GM23338 (cell line): ENCODE results near the gene CEP131. TPM values are rescaled to one million over a fixed set of nuclear protein-coding genes. Genes with fewer than 3 reads are reported as not detected.

ENCODE experiments used
- ATAC-seq: fragments of 200-7000 bp; cut with Tn5 transposase; 3 replicates; pipeline ENCODE4 v1.9.1; 2020
- DNase-seq: peaks from one replicate; pipeline ENCODE4 v3.0.0-alpha.2; 2015; ENCODE audit warnings: low spot score
- H2AFZ ChIP-seq: fragments of 200-600 bp; sonication (generic); 2 replicates; pipeline ENCODE4 v1.8.0; 2016; ENCODE audit warnings: antibody characterized with exemption, mild to moderate bottlenecking, moderate library complexity
- H3F3A ChIP-seq: fragments of 200-600 bp; sonication (generic); replicated peaks from 2 replicates; pipeline ENCODE4 v1.8.0; 2017; ENCODE audit warnings: antibody characterized with exemption, mixed run types, low read depth
- H3K27ac ChIP-seq: fragments of 200-600 bp; sonication (generic); 2 replicates; pipeline ENCODE4 v1.6.1; 2016; ENCODE audit warnings: low read depth
- H3K27me3 ChIP-seq: fragments of 200-600 bp; sonication (generic); 2 replicates; pipeline ENCODE4 v1.8.0; 2016; ENCODE audit warnings: mild to moderate bottlenecking, mixed run types, moderate library complexity; ENCODE audit not compliant: insufficient read depth
- H3K36me3 ChIP-seq: fragments of 200-600 bp; sonication (generic); 2 replicates; pipeline ENCODE4 v1.8.0; 2016; ENCODE audit warnings: mild to moderate bottlenecking; ENCODE audit not compliant: insufficient read depth
- H3K4me1 ChIP-seq: fragments of 200-600 bp; sonication (generic); 2 replicates; pipeline ENCODE4 v1.8.0; 2016; ENCODE audit warnings: mild to moderate bottlenecking, moderate library complexity; ENCODE audit not compliant: insufficient read depth
- H3K4me2 ChIP-seq: fragments of 200-600 bp; sonication (generic); 2 replicates; pipeline ENCODE4 v1.7.1; 2017; ENCODE audit warnings: mixed run types
- H3K4me3 ChIP-seq: fragments of 200-600 bp; sonication (generic); 2 replicates; pipeline ENCODE4 v1.6.1; 2016; ENCODE audit warnings: mixed run types
- H3K79me2 ChIP-seq: fragments of 200-600 bp; sonication (generic); replicated peaks from 2 replicates; pipeline ENCODE4 v1.8.0; 2017; ENCODE audit warnings: mild to moderate bottlenecking; ENCODE audit not compliant: insufficient read depth
- H3K9me2 ChIP-seq: fragments of 200-600 bp; sonication (generic); 2 replicates; pipeline ENCODE4 v1.8.0; 2017; ENCODE audit not compliant: insufficient read depth
- H4K20me1 ChIP-seq: fragments of 200-600 bp; sonication (generic); replicated peaks from 2 replicates; pipeline ENCODE4 v1.8.0; 2017; ENCODE audit warnings: mild to moderate bottlenecking; ENCODE audit not compliant: insufficient read depth
- H3K27ac Mint-ChIP-seq: 2 replicates; pipeline ENCODE4 v1.8.0; 2020; ENCODE audit warnings: inconsistent platforms, mild to moderate bottlenecking, moderate library complexity, mixed read lengths
- H3K27me3 Mint-ChIP-seq: 3 replicates; pipeline ENCODE4 v1.8.0; 2022; ENCODE audit warnings: low read depth, mild to moderate bottlenecking, moderate library complexity, mixed read lengths, inconsistent platforms; ENCODE audit not compliant: insufficient read depth, poor library complexity
- H3K36me3 Mint-ChIP-seq: 3 replicates; pipeline ENCODE4 v1.8.0; 2021; ENCODE audit warnings: low read depth, mild to moderate bottlenecking, inconsistent platforms, moderate library complexity, mixed read lengths
- H3K4me1 Mint-ChIP-seq: 3 replicates; pipeline ENCODE4 v1.8.0; 2020; ENCODE audit warnings: mild to moderate bottlenecking, inconsistent platforms, mixed read lengths
- H3K4me3 Mint-ChIP-seq: 3 replicates; pipeline ENCODE4 v1.8.0; 2021; ENCODE audit warnings: moderate library complexity, mild to moderate bottlenecking, inconsistent platforms, mixed read lengths
- H3K9me3 Mint-ChIP-seq: 3 replicates; pipeline ENCODE4 v1.8.0; 2020; ENCODE audit warnings: moderate library complexity, mild to moderate bottlenecking, inconsistent platforms, mixed read lengths
- CREB1 ChIP-seq: fragments of 250-450 bp; sonication (Bioruptor Pico); IDR thresholded peaks from 2 replicates; pipeline ENCODE4 v1.5.0; 2020; ENCODE audit warnings: low read depth, mild to moderate bottlenecking, moderate library complexity
- EZH2 ChIP-seq: fragments of 200-600 bp; sonication (generic); IDR thresholded peaks from one replicate; pipeline ENCODE4 v1.8.0; 2017; ENCODE audit warnings: antibody characterized with exemption, mild to moderate bottlenecking, low read depth; ENCODE audit not compliant: unreplicated experiment
- EZH2phosphoT487 ChIP-seq: fragments of 200-600 bp; sonication (generic); IDR thresholded peaks from one replicate; pipeline ENCODE4 v1.8.1; 2018; ENCODE audit warnings: antibody characterized with exemption; ENCODE audit not compliant: unreplicated experiment
- STAT1 ChIP-seq: IDR thresholded peaks from one replicate; pipeline ENCODE4 v1.6.1; 2016; ENCODE audit warnings: antibody characterized with exemption; ENCODE audit not compliant: unreplicated experiment
- polyA plus RNA-seq: library from polyadenylated mRNA; unstranded; fragments of >200 nt; fragmentation: Nextera tagmentation; extraction: Ambion mirVana; gene quantifications from 2 replicates; pipeline ENCODE4 v1.2.1, GENCODE V29; 2016
- total RNA-seq: library from RNA; depleted of rRNA; stranded (reverse); fragments of >200 nt; shearing (Covaris generic); gene quantifications from 2 replicates; pipeline ENCODE4 v1.2.3, GENCODE V29; 2014
- TF ChIP-seq, protein P1 (sequence below): fragments of 250-450 bp; sonication (Bioruptor Pico); IDR thresholded peaks from 2 replicates; pipeline ENCODE4 v1.5.0; 2020; ENCODE audit warnings: mild to moderate bottlenecking, moderate library complexity
- TF ChIP-seq, protein P2 (sequence below): IDR thresholded peaks from one replicate; pipeline ENCODE4 v1.6.1; 2018; ENCODE audit warnings: antibody characterized with exemption; ENCODE audit not compliant: unreplicated experiment
- TF ChIP-seq, protein P3 (sequence below): IDR thresholded peaks from 2 replicates; pipeline ENCODE4 v1.6.1; 2016; ENCODE audit warnings: antibody characterized with exemption

CEP131 gene
- total and polyA plus RNA-seq, 2 experiments from 2014 or later = 26.8 to 35.5 TPM

DNA sequence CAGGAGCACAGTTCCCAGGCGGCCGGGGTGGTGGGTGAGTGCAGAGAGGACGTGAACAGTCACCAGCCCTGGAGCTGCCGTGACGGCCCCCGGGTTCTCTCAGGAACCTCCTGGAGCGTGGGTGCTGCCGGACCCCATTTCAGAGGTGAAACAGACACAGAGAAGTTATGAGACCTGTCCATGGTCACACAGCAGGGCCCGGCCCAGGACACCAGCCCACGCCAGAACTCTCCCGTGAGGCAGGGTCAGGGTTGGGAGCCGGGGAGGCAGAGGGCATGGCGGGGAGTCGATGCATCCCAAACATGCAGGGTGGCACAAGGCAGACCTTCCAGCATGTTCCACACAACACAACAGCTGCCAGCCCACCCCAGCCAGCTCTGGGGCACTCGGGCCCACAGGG, 61.2 kb downstream of the CEP131 start:
- TF ChIP-seq EZH2phosphoT487 (no peak), STAT1 (no peak), EZH2 (no peak), CREB1 (CRISPR knock-in tag) (no peak)
- TF ChIP-seq, protein P1, sequence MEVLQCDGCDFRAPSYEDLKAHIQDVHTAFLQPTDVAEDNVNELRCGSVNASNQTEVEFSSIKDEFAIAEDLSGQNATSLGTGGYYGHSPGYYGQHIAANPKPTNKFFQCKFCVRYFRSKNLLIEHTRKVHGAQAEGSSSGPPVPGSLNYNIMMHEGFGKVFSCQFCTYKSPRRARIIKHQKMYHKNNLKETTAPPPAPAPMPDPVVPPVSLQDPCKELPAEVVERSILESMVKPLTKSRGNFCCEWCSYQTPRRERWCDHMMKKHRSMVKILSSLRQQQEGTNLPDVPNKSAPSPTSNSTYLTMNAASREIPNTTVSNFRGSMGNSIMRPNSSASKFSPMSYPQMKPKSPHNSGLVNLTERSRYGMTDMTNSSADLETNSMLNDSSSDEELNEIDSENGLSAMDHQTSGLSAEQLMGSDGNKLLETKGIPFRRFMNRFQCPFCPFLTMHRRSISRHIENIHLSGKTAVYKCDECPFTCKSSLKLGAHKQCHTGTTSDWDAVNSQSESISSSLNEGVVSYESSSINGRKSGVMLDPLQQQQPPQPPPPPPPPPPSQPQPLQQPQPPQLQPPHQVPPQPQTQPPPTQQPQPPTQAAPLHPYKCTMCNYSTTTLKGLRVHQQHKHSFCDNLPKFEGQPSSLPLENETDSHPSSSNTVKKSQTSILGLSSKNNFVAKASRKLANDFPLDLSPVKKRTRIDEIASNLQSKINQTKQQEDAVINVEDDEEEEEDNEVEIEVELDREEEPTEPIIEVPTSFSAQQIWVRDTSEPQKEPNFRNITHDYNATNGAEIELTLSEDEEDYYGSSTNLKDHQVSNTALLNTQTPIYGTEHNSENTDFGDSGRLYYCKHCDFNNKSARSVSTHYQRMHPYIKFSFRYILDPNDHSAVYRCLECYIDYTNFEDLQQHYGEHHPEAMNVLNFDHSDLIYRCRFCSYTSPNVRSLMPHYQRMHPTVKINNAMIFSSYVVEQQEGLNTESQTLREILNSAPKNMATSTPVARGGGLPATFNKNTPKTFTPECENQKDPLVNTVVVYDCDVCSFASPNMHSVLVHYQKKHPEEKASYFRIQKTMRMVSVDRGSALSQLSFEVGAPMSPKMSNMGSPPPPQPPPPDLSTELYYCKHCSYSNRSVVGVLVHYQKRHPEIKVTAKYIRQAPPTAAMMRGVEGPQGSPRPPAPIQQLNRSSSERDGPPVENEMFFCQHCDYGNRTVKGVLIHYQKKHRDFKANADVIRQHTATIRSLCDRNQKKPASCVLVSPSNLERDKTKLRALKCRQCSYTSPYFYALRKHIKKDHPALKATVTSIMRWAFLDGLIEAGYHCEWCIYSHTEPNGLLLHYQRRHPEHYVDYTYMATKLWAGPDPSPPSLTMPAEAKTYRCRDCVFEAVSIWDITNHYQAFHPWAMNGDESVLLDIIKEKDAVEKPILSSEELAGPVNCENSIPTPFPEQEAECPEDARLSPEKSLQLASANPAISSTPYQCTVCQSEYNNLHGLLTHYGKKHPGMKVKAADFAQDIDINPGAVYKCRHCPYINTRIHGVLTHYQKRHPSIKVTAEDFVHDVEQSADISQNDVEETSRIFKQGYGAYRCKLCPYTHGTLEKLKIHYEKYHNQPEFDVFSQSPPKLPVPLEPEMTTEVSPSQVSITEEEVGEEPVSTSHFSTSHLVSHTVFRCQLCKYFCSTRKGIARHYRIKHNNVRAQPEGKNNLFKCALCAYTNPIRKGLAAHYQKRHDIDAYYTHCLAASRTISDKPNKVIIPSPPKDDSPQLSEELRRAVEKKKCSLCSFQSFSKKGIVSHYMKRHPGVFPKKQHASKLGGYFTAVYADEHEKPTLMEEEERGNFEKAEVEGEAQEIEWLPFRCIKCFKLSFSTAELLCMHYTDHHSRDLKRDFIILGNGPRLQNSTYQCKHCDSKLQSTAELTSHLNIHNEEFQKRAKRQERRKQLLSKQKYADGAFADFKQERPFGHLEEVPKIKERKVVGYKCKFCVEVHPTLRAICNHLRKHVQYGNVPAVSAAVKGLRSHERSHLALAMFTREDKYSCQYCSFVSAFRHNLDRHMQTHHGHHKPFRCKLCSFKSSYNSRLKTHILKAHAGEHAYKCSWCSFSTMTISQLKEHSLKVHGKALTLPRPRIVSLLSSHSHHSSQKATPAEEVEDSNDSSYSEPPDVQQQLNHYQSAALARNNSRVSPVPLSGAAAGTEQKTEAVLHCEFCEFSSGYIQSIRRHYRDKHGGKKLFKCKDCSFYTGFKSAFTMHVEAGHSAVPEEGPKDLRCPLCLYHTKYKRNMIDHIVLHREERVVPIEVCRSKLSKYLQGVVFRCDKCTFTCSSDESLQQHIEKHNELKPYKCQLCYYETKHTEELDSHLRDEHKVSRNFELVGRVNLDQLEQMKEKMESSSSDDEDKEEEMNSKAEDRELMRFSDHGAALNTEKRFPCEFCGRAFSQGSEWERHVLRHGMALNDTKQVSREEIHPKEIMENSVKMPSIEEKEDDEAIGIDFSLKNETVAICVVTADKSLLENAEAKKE (CRISPR knock-in tag) = no peak
- TF ChIP-seq, protein P2, sequence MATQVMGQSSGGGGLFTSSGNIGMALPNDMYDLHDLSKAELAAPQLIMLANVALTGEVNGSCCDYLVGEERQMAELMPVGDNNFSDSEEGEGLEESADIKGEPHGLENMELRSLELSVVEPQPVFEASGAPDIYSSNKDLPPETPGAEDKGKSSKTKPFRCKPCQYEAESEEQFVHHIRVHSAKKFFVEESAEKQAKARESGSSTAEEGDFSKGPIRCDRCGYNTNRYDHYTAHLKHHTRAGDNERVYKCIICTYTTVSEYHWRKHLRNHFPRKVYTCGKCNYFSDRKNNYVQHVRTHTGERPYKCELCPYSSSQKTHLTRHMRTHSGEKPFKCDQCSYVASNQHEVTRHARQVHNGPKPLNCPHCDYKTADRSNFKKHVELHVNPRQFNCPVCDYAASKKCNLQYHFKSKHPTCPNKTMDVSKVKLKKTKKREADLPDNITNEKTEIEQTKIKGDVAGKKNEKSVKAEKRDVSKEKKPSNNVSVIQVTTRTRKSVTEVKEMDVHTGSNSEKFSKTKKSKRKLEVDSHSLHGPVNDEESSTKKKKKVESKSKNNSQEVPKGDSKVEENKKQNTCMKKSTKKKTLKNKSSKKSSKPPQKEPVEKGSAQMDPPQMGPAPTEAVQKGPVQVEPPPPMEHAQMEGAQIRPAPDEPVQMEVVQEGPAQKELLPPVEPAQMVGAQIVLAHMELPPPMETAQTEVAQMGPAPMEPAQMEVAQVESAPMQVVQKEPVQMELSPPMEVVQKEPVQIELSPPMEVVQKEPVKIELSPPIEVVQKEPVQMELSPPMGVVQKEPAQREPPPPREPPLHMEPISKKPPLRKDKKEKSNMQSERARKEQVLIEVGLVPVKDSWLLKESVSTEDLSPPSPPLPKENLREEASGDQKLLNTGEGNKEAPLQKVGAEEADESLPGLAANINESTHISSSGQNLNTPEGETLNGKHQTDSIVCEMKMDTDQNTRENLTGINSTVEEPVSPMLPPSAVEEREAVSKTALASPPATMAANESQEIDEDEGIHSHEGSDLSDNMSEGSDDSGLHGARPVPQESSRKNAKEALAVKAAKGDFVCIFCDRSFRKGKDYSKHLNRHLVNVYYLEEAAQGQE = no peak
- TF ChIP-seq, protein P3, sequence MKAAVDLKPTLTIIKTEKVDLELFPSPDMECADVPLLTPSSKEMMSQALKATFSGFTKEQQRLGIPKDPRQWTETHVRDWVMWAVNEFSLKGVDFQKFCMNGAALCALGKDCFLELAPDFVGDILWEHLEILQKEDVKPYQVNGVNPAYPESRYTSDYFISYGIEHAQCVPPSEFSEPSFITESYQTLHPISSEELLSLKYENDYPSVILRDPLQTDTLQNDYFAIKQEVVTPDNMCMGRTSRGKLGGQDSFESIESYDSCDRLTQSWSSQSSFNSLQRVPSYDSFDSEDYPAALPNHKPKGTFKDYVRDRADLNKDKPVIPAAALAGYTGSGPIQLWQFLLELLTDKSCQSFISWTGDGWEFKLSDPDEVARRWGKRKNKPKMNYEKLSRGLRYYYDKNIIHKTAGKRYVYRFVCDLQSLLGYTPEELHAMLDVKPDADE = no peak
- Histone ChIP-seq H3K36me3 (no peaks in the 10 kb centered on the region), H3K27me3 (no peaks in the 10 kb centered on the region), H2AFZ (no peak overlapping the region), H4K20me1 (no peaks in the 10 kb centered on the region), H3K4me2 (no peak overlapping the region), H3K9me2 (no peaks in the 10 kb centered on the region), H3K4me1 (no peaks in the 10 kb centered on the region), H3K79me2 (no peaks in the 10 kb centered on the region), H3F3A (no peaks in the 10 kb centered on the region), H3K27ac (no peak overlapping the region), H3K4me3 (no peak overlapping the region)
- no peak overlapping the region for H3K27ac Mint-ChIP-seq
- DNase-seq = no peak
- no peak for ATAC-seq
- H3K4me3 Mint-ChIP-seq = no peak overlapping the region
- H3K36me3 Mint-ChIP-seq = no peaks in the 10 kb centered on the region
- no peaks in the 10 kb centered on the region for H3K9me3 Mint-ChIP-seq
- peaks cover 3% of the 10 kb centered on the region for H3K27me3 Mint-ChIP-seq
- no peaks in the 10 kb centered on the region for H3K4me1 Mint-ChIP-seq
